Caki2 (cell line): ENCODE measurements around the gene PPARG. TPM values are rescaled to one million over a fixed set of nuclear protein-coding genes. Genes with fewer than 3 reads are reported as not detected.
A peak's percentile ranks its signal among the peaks of the same experiment; 100 is the strongest.

Experiments used
- DNase-seq: peaks from one replicate; pipeline ENCODE4 v3.0.0-alpha.2; 2015; ENCODE audit warnings: low read depth
- in situ Hi-C: cut with HindIII; loops from 2 replicates; pipeline ENCODE4 v1.10.0; 2016; ENCODE audit warnings: low sequenced_read_pairs, low pct_unique_long_range_greater_than_20kb, mixed read lengths
- total RNA-seq: library from RNA; depleted of rRNA; stranded (reverse); fragments of >200 nt; shearing (Covaris generic); gene quantifications from 2 replicates; pipeline ENCODE4 v1.2.3, GENCODE V29; 2014; ENCODE audit warnings: low replicate concordance

Gene PPARG
- total RNA-seq, 1 experiment from 2014 or later = 63.8 TPM

DNA sequence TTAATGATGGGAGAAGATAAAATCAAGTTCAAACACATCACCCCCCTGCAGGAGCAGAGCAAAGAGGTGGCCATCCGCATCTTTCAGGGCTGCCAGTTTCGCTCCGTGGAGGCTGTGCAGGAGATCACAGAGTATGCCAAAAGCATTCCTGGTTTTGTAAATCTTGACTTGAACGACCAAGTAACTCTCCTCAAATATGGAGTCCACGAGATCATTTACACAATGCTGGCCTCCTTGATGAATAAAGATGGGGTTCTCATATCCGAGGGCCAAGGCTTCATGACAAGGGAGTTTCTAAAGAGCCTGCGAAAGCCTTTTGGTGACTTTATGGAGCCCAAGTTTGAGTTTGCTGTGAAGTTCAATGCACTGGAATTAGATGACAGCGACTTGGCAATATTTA, 127.9 kb downstream of the PPARG start:
- in situ Hi-C loops = no loop called here
- DNase-seq = no peak

DNA sequence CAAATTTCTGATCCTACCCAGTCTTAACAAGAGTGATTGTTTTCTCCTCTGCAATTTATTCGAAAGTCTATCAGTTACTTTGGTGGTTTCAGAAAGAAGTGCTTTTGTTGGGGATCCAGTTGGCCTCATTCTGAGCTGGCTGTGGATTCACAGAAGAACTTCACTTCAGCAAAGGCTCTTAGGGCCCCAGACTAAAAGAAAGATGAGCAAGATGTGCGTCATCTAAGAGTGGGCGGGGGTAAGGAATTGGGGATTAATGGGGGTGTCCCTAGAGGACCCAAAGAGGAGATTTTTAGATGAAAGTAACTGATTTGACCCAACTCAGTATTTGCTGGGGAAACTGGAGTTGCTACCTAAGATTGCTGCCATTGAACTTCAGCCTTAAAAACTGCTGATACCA, 131.5 kb downstream of the PPARG start:
- in situ Hi-C loops = no loop called here
- DNase-seq = no peak

DNA sequence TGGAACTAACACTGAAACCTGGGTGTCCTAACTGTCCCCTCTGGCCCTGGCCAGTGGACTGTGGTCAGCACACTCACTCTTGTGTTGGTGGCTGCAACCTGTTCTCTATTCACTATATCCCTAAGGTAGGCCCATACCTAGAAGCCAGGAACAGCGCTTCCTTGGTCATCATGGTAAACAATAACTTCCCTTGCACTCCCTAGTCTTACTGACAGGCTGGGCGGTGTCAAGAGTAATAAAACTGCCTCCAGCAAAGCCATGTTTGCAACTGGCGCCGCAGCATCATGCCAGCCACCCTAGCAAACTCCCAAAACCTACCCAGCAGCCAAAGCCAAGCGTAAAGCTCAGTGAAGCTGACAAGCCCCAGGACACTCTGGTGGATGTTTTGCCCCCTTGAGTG, 132.3 kb downstream of the PPARG start:
- DNase-seq = no peak
- in situ Hi-C loops = no loop called here

DNA sequence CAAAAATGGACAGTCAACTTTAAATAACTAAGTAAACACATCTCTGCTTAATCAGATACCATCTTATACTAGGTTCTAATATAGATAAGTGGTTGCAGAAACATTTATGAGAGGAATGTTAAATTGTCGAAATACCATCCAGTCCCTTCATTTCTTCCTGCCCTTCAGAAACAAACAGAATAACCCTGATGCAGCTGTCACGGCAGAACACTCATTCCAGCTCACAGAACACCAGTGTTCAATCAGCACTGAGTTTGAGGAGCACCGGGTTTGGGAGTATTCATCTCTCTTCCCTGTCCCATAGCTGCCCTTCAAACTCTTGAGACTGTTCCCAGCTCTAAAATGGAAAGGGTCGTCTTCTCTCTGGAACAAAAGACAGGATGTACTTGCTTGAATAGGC, 134.3 kb downstream of the PPARG start:
- in situ Hi-C loops = no loop called here
- no peak for DNase-seq

DNA sequence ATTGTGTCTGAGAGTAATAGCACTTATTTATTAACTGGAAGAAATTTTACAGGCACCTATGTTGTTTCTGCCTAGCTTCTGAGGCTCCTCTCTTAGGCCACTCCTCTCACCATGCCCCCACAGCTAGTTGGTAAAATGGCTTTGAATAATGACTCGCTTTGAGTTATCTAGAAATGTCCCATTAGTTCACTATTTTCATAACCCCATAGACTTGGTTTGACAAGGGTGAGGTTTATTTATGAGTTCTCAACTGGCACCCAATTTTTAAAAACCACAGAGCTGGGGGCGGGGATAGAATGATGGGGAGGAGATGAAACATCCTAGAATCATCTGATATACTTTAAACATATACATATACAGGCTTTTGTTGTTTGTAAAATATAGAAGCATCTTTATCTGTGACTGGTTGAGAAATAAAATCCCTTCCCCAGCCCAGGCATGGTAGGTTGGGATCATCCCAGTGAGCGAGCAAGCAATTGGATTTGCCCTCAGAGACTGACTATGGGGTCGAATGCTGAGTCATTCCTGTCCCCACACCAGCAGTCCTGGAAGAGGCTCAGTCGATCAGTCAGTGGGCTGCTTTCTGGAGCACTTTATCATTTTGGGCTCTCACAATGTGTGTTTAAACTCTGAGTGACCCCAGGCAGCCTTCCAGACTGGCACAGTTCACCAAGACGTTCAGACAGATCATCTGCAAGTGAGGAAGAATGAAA, 135.2 kb downstream of the PPARG start:
- DNase-seq = peak; percentile 89
- in situ Hi-C loops = no loop called here

DNA sequence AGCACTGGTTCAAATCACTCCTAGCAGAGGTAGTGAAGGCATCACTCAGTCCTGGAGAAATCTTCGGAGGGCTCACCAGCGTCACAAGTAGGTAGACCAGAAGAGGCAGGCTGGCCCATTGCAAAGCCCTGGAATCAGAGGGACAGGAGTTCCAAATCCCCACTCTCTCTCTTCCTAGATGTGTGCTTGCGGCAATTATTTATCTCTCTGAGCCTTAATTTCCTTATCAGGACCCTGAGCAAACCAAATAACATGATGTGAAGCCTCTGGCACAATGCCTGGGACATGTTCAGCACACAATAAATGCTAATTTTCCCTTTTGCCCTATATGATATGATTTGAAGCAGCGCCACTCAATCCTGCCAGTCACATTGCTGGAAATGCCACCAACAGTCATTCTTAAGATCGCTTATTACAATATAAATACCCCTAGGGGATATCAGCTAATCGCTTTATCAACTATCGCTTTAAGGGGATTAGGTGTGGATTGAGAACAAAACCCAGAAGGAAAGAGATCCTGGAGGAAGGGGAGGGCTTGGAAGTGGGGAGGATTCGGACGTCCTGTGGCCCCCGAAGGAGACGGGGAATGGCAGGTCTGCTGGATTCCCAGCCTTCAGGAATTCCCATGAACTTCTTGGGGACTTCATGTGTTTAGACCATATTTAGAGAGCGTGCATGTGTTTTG, 135.9 kb downstream of the PPARG start:
- no peak for DNase-seq
- in situ Hi-C loops = no loop called here

DNA sequence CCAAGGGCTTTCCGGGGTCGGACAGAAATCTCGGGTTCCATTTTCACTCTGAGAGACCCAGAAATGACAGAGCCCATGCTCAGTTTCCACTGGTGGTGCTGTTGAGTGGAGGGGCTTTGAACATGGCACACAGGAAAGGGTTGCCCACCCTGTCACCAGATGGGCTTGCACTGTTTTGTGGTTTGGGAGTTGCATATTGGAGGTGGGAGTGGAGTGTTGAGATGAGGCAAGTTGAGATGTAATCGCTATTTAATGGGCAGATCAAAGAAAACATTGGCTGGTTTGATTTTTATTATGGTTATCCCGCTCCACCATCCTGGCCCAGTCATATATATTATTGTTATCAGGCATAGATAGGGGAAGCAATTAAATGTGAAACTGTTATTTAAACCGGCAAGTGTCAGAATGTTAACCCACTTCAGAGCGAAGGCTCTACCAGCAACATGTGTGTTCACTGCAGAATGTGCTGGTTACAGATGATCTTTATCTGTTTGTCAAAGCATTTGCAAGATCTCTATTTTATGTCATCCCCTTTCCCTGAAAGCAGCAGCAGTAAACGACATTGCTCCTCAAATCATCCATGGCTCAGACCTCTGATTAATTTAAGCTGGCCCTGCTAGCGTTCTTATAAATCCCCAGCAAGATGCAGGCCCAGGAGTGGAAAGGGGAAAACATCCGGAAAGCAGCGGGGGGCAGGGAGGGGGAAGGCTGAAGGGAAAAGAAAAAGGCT, 137.1 kb downstream of the PPARG start:
- in situ Hi-C loops = no loop called here
- DNase-seq = no peak

DNA sequence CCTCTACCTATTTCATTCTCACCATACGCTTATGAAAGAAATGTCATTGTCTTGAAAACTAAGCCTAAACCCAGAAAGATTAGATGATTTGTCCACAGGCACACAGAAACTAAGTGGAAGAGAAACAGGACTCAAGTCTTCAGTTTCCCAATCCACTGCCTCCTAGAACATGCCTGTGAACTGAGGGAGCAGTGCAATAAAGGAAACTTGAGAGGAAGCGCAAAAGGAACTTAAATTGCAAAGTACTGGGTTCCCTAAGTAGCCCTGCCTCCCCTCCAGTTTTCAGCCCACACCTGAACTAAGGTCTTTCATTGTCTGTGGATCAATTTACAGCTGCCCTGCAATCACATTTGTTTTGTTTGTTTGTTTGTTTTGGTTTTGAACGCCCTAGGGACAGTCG, 138.7 kb downstream of the PPARG start:
- DNase-seq = no peak
- in situ Hi-C loops = no loop called here

DNA sequence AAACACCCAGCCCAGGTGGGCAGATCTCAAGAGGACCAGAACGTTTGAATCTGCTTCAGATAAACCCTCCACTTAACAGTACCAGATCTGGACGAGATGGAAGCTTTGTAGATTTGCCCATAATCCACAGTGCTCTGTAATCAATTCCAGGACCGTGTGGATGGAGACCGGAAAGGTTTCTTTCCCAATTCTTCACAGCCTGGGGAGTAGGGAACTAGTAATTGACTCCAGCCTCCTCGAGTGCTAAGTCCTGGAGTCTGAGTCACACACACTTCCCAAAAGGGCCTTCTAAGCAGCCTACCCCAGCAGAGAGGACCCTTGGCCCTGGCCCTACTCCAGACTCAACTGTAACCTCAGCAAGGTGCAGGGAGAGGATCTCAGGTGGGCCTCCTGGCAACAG, 139.3 kb downstream of the PPARG start:
- DNase-seq = no peak

DNA sequence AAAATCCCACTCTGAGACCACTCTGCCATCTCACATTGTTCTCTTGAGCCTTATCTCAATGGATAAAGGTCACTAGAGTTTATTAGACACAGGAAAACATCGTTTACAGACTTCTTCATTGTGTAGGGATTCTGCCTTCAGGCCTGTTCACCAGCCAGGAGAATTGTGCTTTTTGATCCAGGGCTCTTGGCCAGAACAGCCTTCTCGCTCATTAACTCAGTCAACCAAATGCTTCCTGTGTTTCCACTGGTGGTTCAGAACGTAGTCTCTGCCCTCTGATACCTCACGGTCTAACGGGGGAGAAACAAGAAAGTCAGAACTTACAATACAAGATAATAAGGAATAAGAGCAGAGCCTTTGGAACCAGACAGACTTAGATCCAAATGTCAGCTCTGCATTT, 141.2 kb downstream of the PPARG start:
- in situ Hi-C loops = no loop called here
- DNase-seq = no peak

More for the DNA sequence above, 139.3 kb downstream of the PPARG start:
- in situ Hi-C loops = no loop called here

DNA sequence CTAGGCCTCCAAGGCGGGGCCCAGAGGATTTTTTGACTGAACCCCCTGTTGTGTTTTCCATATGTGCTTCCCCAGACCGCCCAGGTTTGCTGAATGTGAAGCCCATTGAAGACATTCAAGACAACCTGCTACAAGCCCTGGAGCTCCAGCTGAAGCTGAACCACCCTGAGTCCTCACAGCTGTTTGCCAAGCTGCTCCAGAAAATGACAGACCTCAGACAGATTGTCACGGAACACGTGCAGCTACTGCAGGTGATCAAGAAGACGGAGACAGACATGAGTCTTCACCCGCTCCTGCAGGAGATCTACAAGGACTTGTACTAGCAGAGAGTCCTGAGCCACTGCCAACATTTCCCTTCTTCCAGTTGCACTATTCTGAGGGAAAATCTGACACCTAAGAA, 145.0 kb downstream of the PPARG start:
- in situ Hi-C loops = no loop called here
- DNase-seq = no peak

DNA sequence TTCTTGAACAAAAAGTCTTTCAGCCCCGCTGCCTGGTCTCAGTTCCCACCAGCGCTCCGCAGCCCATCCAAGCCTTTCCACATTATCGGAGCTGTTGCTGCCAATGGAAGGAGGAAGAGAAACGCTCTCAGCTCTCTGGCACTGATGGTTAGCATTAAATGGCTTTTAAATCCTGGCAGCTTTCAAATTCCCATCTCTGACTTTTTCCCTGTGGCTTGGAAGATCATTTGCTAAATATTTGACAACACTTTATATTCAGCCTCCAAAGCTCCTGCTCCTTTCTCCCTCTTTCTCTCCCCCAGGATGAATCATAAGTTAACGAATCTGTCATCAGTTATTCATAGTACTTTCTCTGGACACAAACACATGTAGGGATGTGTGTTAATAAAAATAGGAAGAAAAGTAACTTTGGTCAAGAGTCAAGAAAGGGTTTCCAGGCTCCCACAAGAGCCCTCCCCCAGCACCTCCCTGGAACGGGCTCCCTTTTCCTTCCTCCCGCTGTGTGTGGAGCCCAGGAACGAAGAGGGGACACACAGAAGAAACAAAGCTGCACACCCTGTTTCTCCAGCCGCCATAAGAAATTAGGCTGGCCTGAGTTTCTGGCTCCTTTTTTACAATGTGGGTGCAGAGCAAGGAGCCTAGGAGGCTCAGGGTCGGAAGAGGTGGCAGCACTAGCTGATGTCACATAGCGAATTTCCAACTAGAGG, 147.8 kb downstream of the PPARG start:
- in situ Hi-C loops = no loop called here

DNA sequence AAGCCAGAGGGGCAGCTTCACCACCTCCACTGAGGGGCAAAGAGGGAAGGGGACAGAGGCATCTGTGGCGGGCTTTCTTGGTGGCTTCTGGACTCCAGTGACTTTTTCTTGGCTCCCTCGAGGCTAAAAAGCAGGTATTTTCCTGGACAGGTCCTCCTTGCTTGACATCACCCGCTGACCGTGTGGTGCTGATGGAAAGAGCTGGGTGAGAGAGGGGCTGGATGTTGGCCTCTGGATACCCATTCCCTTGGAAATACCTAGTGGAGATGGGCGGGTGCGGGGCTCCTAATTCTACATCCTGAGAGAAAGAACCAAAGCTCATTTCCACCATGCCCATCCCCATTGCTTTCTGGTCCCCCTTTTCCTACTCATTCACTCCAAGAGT, 148.3 kb downstream of the PPARG start:
- DNase-seq = no peak
- in situ Hi-C loops = no loop called here

More for the DNA sequence above, 147.8 kb downstream of the PPARG start:
- DNase-seq = no peak

DNA sequence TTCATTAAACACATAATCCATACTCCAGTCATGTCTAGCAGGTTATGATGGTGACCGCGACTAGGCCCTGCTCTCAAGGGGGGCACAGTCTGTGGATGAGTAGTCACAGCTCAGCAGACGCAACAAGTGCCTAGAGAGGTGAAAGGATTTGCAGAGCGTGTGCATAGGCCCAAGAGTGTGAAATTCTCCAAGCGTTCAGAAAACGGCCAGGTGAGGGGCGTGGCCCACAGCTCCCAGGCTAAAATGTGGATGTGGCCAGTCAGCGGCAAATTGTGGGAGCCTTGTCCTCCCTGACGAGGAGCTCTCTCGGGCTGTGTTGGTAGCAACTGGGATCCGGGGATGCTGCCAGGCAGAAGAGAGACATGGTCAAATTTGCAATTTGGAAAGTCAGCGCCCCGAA, 149.0 kb downstream of the PPARG start:
- DNase-seq = no peak
- in situ Hi-C loops = no loop called here

DNA sequence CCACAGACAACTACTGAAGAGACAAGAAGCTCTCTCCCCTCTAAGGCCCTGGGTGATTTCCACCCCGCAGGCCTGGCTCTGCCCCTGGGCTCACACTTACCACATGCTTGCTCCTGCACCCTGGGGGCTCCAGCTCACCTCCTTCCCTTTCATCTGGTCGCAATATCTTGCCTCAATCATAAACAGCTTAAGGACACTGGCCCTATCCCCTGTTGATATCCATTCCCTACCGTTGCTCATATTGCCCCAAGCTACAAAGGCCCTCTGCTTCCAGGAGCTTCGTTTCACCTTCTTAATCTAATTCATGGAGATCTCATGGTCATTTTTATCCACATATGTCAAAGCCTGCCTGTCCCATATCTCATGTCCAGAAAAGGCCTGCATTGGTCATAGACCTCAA, 149.4 kb downstream of the PPARG start:
- in situ Hi-C loops = no loop called here
- DNase-seq = no peak

DNA sequence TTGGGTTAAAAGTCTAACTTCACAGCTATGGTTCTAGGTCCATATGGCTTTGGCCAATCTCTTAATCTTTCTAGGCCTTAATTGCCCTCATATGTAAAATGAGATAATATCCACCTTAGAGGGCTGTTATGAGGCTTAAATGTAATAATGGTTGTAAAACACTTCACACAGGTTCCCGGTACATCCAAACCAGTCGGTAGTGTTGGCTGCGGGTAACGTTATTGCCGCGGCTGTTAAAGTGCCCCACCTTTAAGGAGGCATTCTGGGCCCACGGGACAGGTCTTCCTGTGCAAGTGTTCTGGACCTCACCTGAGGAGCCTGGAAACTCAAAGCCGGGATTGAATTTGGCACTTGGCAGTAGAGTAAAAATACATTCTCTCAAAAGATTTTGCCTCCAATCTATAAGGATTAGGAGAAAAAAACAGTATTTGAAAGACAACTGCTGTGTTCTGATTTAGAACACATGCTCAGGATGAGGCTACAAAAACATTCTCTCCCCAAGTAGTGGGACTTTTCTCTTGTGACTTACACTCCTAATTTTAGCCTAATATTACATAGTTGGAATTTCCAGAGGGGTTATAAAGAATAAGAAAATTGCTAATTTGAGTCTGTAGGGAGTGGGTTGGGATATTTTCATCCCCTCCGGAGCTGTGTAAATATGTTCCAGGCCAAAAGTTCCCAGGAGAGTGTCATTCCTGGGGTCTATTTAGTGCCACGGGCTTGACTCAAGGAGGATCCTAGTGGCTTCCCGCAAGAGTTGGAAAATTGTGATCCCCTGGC, 150.5 kb downstream of the PPARG start:
- in situ Hi-C loops = no loop called here
- DNase-seq = no peak

DNA sequence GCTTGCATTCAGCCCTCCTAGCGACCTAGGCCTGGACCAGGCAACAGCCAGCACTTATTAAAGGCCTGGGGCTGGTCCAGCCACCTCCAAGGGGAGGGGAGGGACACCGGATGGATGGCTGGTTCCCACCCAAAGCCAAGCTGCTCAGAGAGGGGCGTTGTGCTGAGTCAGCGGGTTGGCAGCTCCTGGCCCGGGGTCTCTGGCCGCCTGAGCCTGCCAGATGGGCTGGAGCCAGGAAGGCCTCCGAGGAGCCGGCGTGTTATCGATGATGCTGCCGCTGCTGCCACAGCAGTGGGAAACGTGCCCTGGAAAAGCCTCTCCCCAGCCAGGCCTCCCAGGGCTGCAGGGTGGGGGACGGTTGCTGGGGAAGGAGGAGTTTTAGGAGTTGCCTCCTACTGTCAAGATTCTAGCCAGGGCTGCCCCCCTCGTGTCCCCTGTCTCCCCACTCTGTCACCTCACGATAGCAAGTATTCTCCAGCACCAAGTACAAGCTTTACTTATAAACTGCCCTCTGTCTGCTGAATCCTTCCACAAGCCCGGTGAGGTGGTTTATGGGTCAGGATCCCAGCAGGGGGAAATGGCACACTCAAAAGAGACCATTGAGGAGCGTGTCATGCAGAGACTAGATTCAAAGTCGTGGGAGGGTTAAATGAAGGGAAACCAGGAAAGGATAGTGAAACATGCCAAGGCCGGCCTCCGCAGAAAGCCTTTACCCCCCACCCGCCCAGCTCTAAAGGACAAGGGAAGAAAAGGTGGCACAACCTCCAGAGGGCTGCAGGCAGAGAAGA, 152.3 kb downstream of the PPARG start:
- no peak for DNase-seq

More for the DNA sequence above, 152.3 kb downstream of the PPARG start:
- in situ Hi-C loops = no loop called here
